ENCODE results near the gene MAP2.
"Not testable (repeated sequence)": the region's sequence is repeated elsewhere in the genome, so short reads cannot be mapped to it uniquely, and the experiment has no call there.

The MAP2 gene

DNA sequence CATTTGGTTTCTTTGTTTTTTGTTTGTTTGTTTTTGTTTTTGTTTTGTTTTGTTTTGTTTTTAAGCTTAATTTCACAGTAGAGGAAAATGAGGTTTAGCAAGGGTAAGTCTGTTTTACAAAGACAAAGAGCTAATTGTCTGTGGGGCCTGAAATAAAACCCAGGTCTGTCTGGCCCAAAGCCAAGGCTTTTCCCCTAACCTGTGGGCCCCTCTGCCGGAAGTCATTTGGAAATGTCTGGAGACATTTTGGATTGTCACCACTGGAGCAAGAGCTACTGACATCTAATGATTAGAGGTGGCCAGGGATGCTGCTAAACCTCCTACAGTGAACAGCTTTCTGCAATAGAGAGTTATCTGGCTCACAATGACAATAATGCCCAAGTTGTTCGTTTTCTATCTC is 167.2 kb downstream of the MAP2 start:
- no peak for DNase-seq (ENCODE audit: low read depth in 1 of 2, low spot score in 1 of 2)

DNA sequence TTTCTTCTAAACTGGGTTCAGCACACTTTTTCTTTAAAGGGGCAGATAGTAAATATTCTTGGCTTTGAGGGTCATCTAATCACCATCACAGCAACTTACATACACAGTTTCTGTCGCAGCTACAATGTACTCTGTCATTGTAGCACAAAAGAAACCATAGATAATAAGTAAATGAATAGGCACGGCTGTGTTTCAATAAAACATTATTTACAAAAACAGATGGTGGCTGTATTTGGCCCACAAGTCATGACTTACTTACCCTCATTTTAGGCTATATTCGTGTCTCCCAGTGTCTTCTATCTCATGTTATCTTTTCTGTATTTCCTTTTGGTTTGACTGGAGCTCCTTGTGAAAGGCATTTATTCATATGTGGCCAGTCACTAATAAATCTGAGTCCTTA is 168.3 kb downstream of the MAP2 start:
- no peak for DNase-seq (ENCODE audit: low read depth in 1 of 2, low spot score in 1 of 2)

DNA sequence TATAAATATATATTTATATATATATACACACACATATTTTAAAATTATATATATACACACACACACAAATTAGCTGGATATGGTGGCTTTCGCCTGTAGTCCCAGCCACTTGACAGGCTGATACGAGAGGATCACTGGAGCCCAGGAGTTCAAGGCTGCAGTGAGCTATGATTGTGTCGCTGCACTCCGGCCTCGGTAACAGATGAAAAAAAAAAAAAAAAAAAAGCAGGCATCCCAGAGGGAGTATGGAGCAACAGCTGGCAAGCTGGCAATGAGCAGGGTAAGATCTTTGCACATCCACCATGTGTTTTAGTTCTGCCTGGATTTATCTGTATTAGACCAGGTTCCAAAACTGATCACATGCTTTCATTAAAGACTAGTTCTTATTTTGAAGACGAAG is 170.1 kb downstream of the MAP2 start:
- no peak for DNase-seq (ENCODE audit: low read depth in 1 of 2, low spot score in 1 of 2)

DNA sequence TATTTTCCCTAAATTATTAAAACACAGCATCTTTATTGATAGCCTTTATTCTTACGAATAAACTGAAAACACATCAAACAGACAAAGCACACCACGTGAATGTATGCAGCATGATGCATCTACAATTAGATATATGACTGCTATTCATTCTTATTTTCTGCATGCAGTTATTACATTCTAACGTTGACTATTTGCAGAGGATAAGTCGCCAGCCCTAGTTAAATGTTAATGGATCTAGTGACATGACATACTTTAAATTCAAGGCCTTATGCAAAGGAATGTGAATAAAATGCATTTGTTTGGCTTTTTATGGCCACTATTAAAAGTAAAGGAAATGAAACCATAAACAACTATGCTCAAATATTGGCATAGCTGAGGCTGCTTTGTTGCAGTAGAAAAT is 172.4 kb downstream of the MAP2 start:
- DNase-seq (ENCODE audit: low read depth in 1 of 2, low spot score in 1 of 2): no peak

DNA sequence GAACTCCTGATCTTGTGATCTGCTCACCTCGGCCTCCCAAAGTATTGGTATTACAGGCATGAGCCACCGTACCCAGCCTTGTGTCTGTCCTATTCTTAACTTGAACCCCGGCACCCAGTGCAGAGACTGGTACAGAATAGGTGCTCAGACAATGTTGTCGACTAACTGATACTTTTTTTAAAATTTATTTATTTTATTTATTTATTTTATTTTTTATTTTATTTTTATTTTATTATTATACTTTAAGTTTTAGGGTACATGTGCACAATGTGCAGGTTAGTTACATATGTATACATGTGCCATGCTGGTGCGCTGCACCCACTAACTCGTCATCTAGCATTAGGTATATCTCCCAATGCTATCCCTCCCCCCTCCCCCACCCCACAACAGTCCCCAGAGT is 174.4 kb downstream of the MAP2 start:
- not testable (repeated sequence) for DNase-seq (ENCODE audit: low read depth in 1 of 2, low spot score in 1 of 2)

DNA sequence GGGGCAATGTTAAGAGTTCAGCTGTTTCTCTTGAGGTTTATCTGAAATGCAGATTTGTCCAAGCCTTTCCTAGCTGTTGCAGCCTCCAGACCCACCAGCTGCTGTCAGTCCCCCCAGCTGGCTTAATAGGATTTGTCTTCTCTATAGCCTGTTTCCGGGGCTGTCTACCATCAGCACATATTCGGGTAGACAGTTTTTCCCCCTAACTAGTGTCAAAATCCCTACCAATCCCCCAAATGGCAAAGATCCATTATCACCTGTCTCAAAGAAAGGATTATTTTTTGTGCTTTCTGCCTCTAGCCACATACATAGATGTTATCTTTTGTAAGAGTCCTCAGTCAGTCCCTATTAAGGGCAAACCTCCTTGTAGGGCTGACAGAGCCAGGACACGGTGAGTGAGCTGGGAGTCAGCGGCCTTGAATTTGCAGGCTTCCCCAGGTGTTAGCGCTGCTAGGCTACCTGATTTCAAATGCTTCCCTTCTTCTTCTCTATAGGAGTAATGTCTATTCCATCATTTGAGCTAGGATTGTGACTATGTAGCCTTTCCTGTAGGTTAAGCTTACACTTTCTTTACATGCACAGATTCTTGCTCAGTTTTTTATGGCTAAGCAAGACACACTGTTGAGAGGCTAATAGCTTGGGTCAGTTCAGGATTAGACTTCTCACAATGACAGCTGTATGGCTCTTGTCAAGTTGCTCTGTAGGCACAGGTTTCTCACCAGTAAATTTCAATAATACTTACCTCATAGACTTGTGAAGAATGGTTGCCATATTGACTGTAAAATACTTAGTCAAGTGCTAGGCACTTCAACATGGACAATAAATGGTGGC is 176.7 kb downstream of the MAP2 start:
- no peak for DNase-seq (ENCODE audit: low read depth in 1 of 2, low spot score in 1 of 2)

DNA sequence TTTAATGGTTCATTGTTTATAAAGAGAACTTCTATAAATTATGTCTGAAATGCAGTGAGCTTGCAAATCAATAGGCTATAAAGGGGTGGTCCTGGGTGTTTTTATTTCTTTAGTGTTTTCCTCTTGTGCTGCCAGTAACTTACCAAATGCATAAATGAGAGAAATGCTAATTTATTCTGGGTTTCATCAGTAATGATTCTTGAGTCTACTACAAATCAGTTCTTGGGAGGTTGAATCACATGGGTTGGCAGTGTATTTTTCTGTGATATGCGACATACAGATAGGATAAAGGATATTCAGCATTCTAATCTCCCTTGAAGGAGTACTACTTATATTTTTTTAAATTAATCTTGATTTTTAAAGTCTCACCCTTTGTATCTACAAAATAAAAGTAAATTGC is 177.7 kb downstream of the MAP2 start:
- no peak for DNase-seq (ENCODE audit: low read depth in 1 of 2, low spot score in 1 of 2)

DNA sequence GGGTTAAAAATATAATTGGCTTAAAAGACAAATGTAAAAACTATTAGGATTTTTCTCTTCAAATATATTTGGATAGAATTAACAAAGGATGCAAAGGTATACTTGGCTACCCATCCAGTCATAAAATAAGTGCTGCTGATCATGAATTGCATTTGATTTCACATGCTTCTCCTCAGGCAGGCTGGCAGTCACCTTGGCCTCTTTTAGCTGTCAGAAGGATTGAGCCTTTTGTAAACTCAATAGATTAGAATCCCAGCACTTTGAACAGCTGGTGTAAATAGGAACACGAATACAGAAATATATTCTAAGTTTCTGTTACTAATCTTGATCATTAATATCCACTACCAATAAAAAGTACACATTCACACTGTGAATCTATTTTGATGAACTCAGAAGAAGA is 178.4 kb downstream of the MAP2 start:
- DNase-seq (ENCODE audit: low read depth in 1 of 2, low spot score in 1 of 2): no peak

DNA sequence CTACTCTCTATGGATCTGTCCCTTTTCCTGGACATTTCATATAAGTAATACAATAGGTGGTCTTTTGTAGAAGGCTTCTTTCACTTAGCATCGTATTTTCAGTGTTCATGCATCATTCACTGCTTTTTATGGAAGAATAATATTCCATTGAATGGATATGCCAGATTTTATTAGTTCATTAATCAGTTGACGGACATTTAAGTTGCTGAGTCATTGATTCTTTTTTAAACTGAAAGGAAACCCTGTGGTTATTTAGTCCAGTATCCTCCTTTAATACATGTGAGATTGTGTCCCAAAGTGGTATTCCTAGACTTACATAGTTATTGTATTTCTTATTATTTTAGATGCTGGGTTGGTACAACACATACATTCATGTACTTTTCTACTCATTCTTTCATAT is 185.7 kb downstream of the MAP2 start:
- DNase-seq (ENCODE audit: low read depth in 1 of 2, low spot score in 1 of 2): no peak

DNA sequence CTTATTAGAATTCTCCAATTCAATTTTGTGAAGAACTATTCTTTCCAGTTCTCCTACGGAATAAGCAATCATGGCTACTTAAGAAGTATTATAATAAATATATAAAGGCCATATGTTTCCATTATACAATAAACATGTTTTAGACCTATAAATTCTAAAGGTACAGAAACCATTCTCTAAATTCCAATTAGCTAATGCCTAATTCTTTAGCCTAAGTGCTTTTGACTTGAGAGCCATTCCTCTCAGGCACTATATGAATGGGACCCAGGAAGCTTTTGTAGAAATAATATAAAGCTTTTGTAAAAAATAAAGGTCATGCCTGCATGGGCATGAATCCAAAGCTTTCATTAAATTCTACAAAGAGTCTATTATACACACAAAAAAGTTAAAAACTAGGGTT is 186.8 kb downstream of the MAP2 start:
- DNase-seq (ENCODE audit: low read depth in 1 of 2, low spot score in 1 of 2): no peak

DNA sequence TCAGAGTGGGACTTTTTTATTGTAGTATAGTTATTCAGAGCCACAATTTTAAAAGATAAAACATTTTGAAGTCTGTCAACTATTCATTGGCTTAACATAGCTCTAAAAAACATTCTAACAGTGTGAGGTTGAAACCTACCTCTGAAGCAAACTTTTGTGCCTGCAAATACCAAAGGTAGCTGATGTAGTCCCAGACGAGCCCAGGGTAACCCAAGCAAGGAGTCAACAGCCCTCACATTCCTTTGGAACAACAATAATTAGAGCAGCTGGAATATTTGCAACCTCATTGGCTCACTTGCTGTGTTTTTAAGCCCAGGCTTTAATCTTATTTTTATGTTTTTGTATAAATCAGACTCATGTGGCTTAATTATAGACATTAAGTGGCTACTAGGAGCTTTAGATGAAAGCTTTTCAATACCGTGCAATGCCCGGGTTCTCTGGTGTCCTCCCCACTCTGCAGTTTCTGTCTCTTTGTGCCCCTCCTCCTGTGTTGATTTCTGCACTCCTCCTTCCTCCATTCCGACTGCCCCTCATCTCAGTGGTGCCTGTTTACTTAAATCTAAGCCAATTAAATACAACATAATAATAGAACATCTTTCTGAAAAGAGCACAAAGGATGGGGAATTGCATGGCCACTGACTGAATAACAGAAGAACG is 189.9 kb downstream of the MAP2 start:
- no peak for DNase-seq (ENCODE audit: low read depth in 1 of 2, low spot score in 1 of 2)

DNA sequence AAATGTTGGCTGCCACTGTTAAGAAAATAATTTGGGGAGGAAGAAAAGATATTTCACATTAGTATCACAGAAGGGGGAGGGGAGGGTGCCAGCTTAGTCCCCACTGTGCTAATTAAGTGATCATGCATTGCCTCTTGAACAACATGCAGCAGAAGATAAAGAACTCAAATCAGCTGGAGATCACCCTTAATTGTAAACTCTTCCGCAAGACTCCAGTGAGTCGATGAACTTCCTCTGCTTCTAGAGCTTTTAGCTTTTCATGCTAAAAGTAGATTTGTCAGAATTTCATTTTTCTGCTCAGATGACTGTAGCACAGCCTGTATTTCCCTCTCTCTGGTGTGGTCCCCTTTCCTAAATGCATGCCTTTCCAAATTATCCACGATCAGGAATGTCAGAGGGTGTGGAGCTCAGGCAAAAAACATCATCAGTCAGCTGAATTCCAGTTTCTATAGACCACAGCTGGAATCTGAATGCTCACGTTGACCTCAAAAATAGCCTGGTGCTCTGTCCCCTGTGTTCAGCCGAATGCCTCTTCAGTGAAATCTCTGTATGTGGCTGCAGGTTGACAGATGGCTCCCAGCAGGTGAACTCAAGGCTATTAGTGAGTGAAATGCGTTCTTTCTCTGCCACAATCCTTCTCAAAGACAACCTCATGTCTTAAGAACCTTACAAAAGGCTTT is 191.0 kb downstream of the MAP2 start:
- DNase-seq (ENCODE audit: low read depth in 1 of 2, low spot score in 1 of 2): no peak

DNA sequence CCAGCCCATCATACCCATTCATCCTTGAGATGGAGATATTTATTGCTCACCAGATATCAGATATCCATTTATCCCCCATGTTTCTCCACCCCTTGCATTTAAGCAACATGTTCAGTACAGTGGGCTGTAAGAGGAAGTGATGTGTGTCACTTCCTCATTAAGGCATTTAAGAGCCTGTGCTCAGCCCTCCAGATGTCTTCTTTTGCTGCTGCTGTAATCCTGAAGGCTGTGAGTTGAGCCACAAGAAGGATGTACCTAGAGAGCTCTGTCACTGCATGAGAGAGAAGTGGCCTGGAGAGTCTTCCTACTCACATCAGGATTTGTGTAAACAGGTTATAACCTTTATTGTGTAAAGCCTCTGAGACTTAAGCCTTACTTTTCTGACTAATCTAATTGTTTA is 195.9 kb downstream of the MAP2 start:
- DNase-seq (ENCODE audit: low read depth in 1 of 2, low spot score in 1 of 2): no peak

DNA sequence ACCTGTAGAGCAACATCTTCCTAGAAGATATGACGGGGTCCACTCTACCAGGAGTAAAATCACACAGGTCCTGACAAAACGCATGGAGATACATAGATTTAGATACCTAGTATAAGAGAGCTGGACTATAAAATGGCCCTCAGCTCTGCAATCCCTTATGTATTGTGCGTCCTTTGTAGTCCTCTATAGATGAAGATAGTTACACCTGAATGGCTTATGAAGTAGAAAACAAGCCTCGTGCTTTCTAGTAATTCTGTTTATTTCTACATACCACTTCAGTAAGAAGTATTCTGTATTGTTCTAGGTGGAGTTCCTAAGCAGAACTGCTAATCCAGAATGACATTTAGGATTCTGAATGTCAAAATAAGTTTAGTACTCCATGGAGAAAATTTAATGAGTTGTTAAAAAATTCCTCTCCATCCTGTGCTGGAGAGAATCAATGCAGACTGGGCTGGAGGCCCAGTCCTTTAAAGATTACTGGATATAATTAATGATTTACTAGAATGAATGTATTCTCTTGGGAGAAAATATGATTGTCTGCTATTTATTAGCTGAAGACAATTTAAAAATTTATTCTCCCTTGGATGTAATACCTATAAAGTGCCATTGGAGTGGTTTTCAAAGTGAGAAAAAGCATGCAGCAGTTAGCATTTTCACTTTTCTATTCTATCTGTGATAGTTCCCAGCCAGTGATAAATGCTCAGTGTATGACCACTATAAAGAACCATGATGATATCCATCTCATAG is 200.5 kb downstream of the MAP2 start:
- DNase-seq (ENCODE audit: low read depth in 1 of 2, low spot score in 1 of 2): no peak

DNA sequence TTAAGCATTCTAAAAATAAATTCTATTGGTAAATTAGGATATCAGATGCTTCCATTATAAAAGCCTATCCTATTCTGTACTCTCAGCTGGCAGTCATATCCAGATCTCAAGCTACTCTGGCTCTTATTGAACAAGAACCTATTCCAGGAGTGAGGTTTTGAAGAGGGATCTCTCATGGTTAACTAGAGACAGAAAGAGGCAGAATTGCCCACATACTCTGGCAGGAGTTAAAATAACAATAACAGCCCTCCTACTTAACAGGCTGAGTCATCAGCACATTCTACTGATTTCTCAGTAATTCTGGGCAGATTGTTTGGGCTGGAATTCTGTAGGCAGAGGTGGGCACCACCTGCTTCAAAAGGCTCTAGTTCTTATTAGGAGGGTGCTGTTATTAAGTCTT is 205.8 kb downstream of the MAP2 start:
- no peak for DNase-seq (ENCODE audit: low read depth in 1 of 2, low spot score in 1 of 2)

DNA sequence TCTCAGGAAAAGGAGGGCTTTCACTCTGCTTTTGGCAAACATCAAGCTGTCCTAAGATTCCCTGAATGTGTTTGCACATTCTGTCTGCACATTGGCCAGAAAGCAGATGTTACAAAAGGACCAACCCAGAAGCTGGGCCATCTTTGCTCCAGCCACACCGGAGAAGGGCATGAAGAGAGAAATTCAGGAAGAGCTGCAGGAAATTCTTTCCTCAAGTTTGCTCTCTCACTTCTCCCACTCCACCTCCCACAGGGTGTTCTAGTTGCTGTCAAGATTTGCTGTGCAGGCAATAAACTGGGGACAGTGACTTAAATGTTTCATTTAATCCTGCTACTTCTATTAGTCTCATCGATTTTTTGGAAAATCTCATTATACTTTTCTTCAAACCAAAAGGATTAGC is 210.1 kb downstream of the MAP2 start:
- no peak for DNase-seq (ENCODE audit: low read depth in 1 of 2, low spot score in 1 of 2)

DNA sequence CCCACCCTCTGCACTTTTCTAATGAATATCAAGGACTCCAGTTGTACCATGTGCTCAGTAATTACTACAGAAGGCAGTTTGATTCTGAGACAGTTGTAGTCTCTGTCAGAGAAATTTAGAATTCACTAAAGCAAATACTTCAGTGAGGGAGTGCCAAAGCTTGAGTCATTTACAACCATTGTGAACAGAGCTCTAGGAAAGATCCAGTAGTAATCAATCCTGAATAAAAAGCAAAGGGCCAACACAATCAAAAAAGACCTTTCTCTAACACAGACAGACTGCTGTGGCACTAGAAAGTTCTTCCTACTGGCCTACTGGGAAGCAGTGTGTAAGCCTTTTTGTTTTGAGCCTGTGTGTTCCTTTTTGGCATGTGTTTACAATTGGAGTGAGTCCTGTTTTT is 212.2 kb downstream of the MAP2 start:
- DNase-seq (ENCODE audit: low read depth in 1 of 2, low spot score in 1 of 2): no peak

DNA sequence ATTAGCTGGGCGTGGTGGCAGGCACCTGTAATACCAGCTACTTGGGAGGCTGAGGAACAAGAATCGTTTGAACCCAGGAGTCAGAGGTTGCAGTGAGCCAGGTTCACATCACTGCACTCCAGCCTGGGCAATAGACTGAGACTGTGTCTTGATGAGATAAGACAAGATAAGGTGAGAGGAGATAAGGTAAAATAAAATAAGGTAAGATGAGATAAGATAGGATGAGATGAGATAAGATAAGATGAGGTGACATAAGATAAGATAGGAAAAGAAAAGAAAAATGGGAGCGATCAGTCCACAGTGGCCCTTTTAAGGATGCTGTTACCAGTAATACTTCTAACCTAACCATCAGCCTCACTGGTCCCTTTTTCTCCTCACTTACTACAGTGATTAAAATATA is 213.4 kb downstream of the MAP2 start:
- DNase-seq (ENCODE audit: low read depth in 1 of 2, low spot score in 1 of 2): no peak

DNA sequence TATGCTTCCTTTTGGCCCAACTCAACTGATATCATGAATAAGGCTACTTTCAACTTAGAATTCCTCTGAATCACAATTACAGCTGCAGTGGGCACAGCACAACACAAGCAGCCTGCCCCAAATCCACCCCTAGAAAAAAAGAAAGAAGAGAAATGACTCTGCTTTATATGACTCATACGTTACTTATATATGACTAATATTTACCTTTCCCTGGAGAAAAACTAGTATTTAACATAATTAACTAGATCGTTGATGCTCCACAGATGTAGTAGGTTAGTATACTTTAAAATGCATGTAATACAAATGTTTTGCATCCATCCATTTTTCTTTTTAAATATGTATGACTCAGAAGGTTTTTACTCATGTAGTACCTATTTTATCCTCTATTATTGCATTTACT is 214.5 kb downstream of the MAP2 start:
- DNase-seq (ENCODE audit: low read depth in 1 of 2, low spot score in 1 of 2): no peak

DNA sequence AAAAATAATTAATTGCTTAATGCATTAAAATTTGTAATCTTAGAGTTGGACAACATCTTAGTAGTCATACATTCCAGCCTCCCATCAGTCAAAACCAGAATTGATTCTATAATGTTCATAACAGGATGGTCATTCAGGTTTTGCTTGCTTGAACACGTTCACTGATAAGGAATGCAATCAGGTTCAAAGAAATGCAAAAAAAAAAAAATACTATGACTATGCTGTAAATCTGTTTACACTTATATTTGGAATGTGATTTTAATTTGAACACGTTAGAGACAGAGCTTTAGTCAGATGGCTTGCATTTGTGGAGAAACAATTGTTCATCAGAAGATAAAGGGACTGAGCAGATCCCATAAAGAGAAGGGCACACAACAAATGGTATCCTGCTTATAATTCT is 216.5 kb downstream of the MAP2 start:
- no peak for DNase-seq (ENCODE audit: low read depth in 1 of 2, low spot score in 1 of 2)

DNA sequence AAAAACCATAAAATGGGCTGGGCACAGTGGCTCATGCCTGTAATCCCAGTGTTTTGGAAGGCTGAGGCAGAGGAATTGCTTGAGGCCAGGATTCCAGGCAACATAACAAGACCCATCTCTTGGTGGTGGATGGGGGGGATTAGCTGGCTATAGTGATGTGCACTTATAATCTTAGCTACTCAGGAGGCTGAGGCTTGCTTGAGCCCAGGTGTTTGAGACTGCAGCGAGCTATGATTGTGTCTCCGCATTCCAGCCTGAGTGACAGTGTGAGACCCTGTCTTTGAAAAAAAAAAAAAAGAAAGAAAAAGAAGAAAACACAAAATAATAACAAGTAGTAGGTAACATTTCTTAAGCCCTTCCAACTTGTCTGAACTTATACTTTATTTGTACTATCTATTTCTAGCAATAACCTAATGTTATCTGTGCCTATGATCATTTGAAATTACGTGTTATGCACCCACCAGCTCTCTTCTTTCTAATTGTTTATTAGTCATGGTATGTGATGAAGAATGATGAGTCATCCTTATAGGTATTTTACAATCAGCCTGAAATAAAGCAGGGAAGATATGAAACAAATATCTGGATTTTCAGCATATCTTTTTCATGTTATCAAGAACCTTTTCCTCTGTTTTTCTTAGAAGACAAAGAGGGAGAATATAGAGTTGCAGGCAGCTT is 218.4 kb downstream of the MAP2 start:
- DNase-seq (ENCODE audit: low read depth in 1 of 2, low spot score in 1 of 2): no peak
